Measurements from ENCODE around the gene WDR20. TPM values are rescaled to one million over a fixed set of nuclear protein-coding genes. Genes with fewer than 3 reads are reported as not detected.

Gene WDR20
- total and polyA plus RNA-seq, 7 donors, result 13.8 to 32.1 (median 21.0) TPM

- no peak for DNase-seq
- TF ChIP-seq CTCF (IDR thresholded peaks at IDR 0.05) (no peak), POLR2AphosphoS5 (IDR thresholded peaks at IDR 0.05) (no peak), EP300 (IDR thresholded peaks at IDR 0.05) (no peak), POLR2A (IDR thresholded peaks at IDR 0.05) (no peak)
- 95 to 96% methylated on average over 14 of the region's 14 CpGs for WGBS, 2 donors
- no peak overlapping the region for H3K27ac ChIP-seq
- no peaks in the 10 kb centered on the region for H3K9me3 ChIP-seq
- H3K36me3 ChIP-seq, result peaks cover 0 to 24% (median 2%) of the 10 kb centered on the region in 4 donors
- intact Hi-C loops (cut with DNase I), result loop anchor here (5.0 kb wide), 2 partner anchors 76 to 231 kb away; no protein-coding TSS in a partner anchor
- H3K27me3 ChIP-seq, result no peaks in the 10 kb centered on the region
- H3K4me3 ChIP-seq, result no peak overlapping the region
- H3K4me1 ChIP-seq, result peaks cover 0 to 25% (median 20%) of the 10 kb centered on the region in 4 donors
These were observed 78.3 kb downstream of the WDR20 start for GRCh38 chr14:102217987-102218421.

GRCh38 chr14:102218688-102219087 is 79.0 kb downstream of the WDR20 start:
- peaks cover 0 to 27% (median 2%) of the 10 kb centered on the region in 4 donors for H3K36me3 ChIP-seq

GRCh38 chr14:102219316-102219715 is 79.6 kb downstream of the WDR20 start:
- Histone ChIP-seq H3K36me3 (peaks cover 0 to 29% (median 3%) of the 10 kb centered on the region in 4 donors), H3K4me1 (peaks cover 0 to 19% (median 17%) of the 10 kb centered on the region in 4 donors), H3K9me3 (no peaks in the 10 kb centered on the region), H3K27me3 (no peaks in the 10 kb centered on the region), H3K27ac (no peak overlapping the region), H3K4me3 (no peak overlapping the region)
- DNase-seq, result no peak
- WGBS, 2 donors, result 96 to 97% methylated on average over 16 of the region's 16 CpGs
- TF ChIP-seq POLR2A (IDR thresholded peaks at IDR 0.05), result no peak
- no peak for TF ChIP-seq POLR2AphosphoS5 (IDR thresholded peaks at IDR 0.05)
- no peak for TF ChIP-seq CTCF (IDR thresholded peaks at IDR 0.05)
- TF ChIP-seq EP300 (IDR thresholded peaks at IDR 0.05), result no peak
- intact Hi-C loops (cut with DNase I), result loop anchor here (5.0 kb wide), 2 partner anchors 77 to 232 kb away; no protein-coding TSS in a partner anchor

More at GRCh38 chr14:102218688-102219087, 79.0 kb downstream of the WDR20 start:
- intact Hi-C loops (cut with DNase I), result loop anchor here (5.0 kb wide), 2 partner anchors 76 to 231 kb away; no protein-coding TSS in a partner anchor
- DNase-seq, result no peak
- Histone ChIP-seq H3K27me3 (no peaks in the 10 kb centered on the region), H3K4me3 (no peak overlapping the region), H3K4me1 (peaks cover 0 to 25% (median 20%) of the 10 kb centered on the region in 4 donors), H3K27ac (no peak overlapping the region), H3K9me3 (no peaks in the 10 kb centered on the region)
- TF ChIP-seq POLR2AphosphoS5 (IDR thresholded peaks at IDR 0.05) (no peak), CTCF (IDR thresholded peaks at IDR 0.05) (no peak), POLR2A (IDR thresholded peaks at IDR 0.05) (no peak), EP300 (IDR thresholded peaks at IDR 0.05) (no peak)
- WGBS, 2 donors, result 92 to 96% methylated on average over 16 of the region's 16 CpGs

GRCh38 chr14:102220031-102220430 is 80.3 kb downstream of the WDR20 start:
- intact Hi-C loops (cut with DNase I), result no loop called here
- no peak overlapping the region for H3K4me3 ChIP-seq
- H3K9me3 ChIP-seq, result no peaks in the 10 kb centered on the region
- no peaks in the 10 kb centered on the region for H3K27me3 ChIP-seq
- peaks cover 0 to 29% (median 5%) of the 10 kb centered on the region in 4 donors for H3K36me3 ChIP-seq
- no peak overlapping the region for H3K27ac ChIP-seq
- 76 to 84% methylated on average over 12 of the region's 12 CpGs for WGBS, 2 donors
- TF ChIP-seq POLR2A (IDR thresholded peaks at IDR 0.05) (no peak), POLR2AphosphoS5 (IDR thresholded peaks at IDR 0.05) (no peak), EP300 (IDR thresholded peaks at IDR 0.05) (no peak), CTCF (IDR thresholded peaks at IDR 0.05) (no peak)
- no peak for DNase-seq
- H3K4me1 ChIP-seq, result peaks cover 0 to 12% (median 11%) of the 10 kb centered on the region in 4 donors

All from sigmoid colon (tissue), 7 donors.